Measurements from ENCODE around the gene SHQ1. TPM values are rescaled to one million over a fixed set of nuclear protein-coding genes. Genes with fewer than 3 reads are reported as not detected.
A peak's percentile ranks its signal among the peaks of the same experiment; 100 is the strongest.

The SHQ1 gene
- total and polyA plus RNA-seq, 9 of the 15 experiments (the other 6 are each of a cell fraction or from before 2014, with no cell fraction given): 9.2 to 25.0 (median 14.1) TPM

DNA sequence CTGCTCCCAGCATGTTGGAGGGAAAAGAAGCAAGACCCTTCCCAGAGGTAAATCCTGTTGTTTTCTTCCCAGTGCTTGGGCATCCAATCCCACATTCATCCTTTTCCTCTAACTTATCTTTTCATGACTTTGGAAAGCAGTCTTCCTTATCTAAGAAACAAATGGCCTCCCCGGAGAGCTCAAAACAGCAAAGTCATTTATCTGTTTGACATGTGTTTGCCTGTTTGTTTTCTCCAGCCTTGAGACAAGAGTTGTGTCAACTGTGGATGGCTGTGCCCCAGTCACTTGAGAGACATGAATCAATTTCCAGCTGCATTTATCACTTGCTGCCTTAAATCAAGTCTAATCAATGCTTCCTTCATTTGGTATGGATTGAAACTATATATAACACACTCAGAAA lies 103.9 kb downstream of the SHQ1 start (continued):
- TF ChIP-seq, protein P1, sequence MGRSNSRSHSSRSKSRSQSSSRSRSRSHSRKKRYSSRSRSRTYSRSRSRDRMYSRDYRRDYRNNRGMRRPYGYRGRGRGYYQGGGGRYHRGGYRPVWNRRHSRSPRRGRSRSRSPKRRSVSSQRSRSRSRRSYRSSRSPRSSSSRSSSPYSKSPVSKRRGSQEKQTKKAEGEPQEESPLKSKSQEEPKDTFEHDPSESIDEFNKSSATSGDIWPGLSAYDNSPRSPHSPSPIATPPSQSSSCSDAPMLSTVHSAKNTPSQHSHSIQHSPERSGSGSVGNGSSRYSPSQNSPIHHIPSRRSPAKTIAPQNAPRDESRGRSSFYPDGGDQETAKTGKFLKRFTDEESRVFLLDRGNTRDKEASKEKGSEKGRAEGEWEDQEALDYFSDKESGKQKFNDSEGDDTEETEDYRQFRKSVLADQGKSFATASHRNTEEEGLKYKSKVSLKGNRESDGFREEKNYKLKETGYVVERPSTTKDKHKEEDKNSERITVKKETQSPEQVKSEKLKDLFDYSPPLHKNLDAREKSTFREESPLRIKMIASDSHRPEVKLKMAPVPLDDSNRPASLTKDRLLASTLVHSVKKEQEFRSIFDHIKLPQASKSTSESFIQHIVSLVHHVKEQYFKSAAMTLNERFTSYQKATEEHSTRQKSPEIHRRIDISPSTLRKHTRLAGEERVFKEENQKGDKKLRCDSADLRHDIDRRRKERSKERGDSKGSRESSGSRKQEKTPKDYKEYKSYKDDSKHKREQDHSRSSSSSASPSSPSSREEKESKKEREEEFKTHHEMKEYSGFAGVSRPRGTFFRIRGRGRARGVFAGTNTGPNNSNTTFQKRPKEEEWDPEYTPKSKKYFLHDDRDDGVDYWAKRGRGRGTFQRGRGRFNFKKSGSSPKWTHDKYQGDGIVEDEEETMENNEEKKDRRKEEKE (IDR thresholded peaks at IDR 0.05; ENCODE audit: borderline replicate concordance in 1 of 2, control insufficient read depth in 1 of 2, low read depth in 2 of 2, low read length in 1 of 2): no peak
- TF ChIP-seq FOXA1 (IDR thresholded peaks at IDR 0.05; ENCODE audit: borderline replicate concordance): no peak
- TF ChIP-seq KLF13 (tag; IDR thresholded peaks at IDR 0.05; ENCODE audit: borderline replicate concordance, low read depth): no peak
- TF ChIP-seq ZNF232 (CRISPR knock-in tag; IDR thresholded peaks at IDR 0.05): no peak
- TF ChIP-seq, protein P2, sequence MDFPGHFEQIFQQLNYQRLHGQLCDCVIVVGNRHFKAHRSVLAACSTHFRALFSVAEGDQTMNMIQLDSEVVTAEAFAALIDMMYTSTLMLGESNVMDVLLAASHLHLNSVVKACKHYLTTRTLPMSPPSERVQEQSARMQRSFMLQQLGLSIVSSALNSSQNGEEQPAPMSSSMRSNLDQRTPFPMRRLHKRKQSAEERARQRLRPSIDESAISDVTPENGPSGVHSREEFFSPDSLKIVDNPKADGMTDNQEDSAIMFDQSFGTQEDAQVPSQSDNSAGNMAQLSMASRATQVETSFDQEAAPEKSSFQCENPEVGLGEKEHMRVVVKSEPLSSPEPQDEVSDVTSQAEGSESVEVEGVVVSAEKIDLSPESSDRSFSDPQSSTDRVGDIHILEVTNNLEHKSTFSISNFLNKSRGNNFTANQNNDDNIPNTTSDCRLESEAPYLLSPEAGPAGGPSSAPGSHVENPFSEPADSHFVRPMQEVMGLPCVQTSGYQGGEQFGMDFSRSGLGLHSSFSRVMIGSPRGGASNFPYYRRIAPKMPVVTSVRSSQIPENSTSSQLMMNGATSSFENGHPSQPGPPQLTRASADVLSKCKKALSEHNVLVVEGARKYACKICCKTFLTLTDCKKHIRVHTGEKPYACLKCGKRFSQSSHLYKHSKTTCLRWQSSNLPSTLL (IDR thresholded peaks at IDR 0.05): no peak
- TF ChIP-seq, protein P3, sequence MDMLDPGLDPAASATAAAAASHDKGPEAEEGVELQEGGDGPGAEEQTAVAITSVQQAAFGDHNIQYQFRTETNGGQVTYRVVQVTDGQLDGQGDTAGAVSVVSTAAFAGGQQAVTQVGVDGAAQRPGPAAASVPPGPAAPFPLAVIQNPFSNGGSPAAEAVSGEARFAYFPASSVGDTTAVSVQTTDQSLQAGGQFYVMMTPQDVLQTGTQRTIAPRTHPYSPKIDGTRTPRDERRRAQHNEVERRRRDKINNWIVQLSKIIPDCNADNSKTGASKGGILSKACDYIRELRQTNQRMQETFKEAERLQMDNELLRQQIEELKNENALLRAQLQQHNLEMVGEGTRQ (CRISPR knock-in tag; IDR thresholded peaks at IDR 0.05): no peak
- TF ChIP-seq PHB (CRISPR knock-in tag; IDR thresholded peaks at IDR 0.05): no peak
- TF ChIP-seq ILK (tag; IDR thresholded peaks at IDR 0.05; ENCODE audit: borderline replicate concordance, low read depth): no peak
- TF ChIP-seq PRMT5 (CRISPR knock-in tag; IDR thresholded peaks at IDR 0.05): no peak
- TF ChIP-seq TAL1 (IDR thresholded peaks at IDR 0.05): peak; percentile 92
- TF ChIP-seq, protein P4, sequence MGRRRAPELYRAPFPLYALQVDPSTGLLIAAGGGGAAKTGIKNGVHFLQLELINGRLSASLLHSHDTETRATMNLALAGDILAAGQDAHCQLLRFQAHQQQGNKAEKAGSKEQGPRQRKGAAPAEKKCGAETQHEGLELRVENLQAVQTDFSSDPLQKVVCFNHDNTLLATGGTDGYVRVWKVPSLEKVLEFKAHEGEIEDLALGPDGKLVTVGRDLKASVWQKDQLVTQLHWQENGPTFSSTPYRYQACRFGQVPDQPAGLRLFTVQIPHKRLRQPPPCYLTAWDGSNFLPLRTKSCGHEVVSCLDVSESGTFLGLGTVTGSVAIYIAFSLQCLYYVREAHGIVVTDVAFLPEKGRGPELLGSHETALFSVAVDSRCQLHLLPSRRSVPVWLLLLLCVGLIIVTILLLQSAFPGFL (CRISPR knock-in tag; IDR thresholded peaks at IDR 0.05): no peak
- peak; percentile 89 to 91 for TF ChIP-seq TRIM24 (IDR thresholded peaks at IDR 0.05)
- no peak for TF ChIP-seq PHF8 (IDR thresholded peaks at IDR 0.05; ENCODE audit: borderline replicate concordance, low read length)
- no peak for TF ChIP-seq HSF4 (CRISPR knock-in tag; IDR thresholded peaks at IDR 0.05; ENCODE audit: borderline replicate concordance)
- TF ChIP-seq, protein P5, sequence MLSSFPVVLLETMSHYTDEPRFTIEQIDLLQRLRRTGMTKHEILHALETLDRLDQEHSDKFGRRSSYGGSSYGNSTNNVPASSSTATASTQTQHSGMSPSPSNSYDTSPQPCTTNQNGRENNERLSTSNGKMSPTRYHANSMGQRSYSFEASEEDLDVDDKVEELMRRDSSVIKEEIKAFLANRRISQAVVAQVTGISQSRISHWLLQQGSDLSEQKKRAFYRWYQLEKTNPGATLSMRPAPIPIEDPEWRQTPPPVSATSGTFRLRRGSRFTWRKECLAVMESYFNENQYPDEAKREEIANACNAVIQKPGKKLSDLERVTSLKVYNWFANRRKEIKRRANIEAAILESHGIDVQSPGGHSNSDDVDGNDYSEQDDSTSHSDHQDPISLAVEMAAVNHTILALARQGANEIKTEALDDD (IDR thresholded peaks at IDR 0.05): no peak
- no peak for TF ChIP-seq KDM5B (IDR thresholded peaks at IDR 0.05; ENCODE audit: insufficient replicate concordance, low read depth, low read length)
- no peak for TF ChIP-seq TARDBP (IDR thresholded peaks at IDR 0.05)
- TF ChIP-seq ZNF583 (CRISPR knock-in tag; IDR thresholded peaks at IDR 0.05): no peak
- no peak for TF ChIP-seq PURB (CRISPR knock-in tag; IDR thresholded peaks at IDR 0.05; ENCODE audit: low read depth)
- no peak for TF ChIP-seq PPARD (CRISPR knock-in tag; IDR thresholded peaks at IDR 0.05)
